Measurements from ENCODE around the gene SLC9A9.

SLC9A9 gene

DNA sequence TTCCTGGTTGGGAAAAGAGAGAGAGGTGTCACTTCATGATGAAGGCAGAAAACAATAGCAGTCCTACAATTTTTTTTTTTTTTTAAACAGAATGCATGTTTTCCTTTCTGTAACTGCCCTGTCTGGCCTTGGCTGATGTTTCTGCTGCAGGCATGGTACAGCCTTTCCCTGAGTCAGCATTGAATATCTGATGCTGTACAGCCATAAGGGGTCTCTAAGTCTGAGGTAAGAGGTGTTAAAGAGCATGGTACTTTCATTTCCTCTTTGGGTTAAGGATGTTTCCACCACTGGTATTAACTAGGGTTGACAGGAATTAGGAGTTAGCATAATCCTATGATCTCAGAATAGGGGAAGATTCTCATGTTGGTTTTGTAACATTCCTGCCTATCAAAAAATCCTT is 581.3 kb downstream of the SLC9A9 start:
- TF ChIP-seq, protein P1, sequence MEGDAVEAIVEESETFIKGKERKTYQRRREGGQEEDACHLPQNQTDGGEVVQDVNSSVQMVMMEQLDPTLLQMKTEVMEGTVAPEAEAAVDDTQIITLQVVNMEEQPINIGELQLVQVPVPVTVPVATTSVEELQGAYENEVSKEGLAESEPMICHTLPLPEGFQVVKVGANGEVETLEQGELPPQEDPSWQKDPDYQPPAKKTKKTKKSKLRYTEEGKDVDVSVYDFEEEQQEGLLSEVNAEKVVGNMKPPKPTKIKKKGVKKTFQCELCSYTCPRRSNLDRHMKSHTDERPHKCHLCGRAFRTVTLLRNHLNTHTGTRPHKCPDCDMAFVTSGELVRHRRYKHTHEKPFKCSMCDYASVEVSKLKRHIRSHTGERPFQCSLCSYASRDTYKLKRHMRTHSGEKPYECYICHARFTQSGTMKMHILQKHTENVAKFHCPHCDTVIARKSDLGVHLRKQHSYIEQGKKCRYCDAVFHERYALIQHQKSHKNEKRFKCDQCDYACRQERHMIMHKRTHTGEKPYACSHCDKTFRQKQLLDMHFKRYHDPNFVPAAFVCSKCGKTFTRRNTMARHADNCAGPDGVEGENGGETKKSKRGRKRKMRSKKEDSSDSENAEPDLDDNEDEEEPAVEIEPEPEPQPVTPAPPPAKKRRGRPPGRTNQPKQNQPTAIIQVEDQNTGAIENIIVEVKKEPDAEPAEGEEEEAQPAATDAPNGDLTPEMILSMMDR (IDR thresholded peaks at IDR 0.05; ENCODE audit: low read depth, low read length, missing control alignments), result no peak
- DNase-seq (ENCODE audit: extremely low read depth, low read depth), result no peak
- H3K4me3 ChIP-seq (replicated peaks; ENCODE audit: low read depth, low read length), result no peak overlapping the region

DNA sequence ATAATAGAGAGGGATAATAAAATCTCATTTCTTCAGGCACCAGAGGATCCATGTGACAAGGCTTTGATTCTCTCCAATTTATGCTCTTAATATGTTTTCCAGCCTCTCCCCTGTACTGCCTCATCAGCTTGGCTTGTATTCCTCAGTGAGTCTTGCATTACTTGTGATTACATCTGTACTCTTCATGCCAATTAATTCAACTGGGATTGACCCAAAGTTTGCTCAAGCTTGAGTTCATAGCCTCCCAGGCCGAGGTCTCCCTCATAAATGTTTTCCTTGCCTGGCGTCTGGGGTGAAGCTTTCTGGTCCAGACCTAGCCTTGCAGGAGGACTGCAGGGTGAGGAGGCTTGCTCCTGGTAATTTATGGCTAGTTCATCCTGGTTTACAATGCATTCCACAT is 581.8 kb downstream of the SLC9A9 start:
- no peak overlapping the region for H3K4me3 ChIP-seq (replicated peaks; ENCODE audit: low read depth, low read length)
- DNase-seq (ENCODE audit: extremely low read depth, low read depth), result no peak
- TF ChIP-seq, protein P1 (IDR thresholded peaks at IDR 0.05; ENCODE audit: low read depth, low read length, missing control alignments), result no peak

DNA sequence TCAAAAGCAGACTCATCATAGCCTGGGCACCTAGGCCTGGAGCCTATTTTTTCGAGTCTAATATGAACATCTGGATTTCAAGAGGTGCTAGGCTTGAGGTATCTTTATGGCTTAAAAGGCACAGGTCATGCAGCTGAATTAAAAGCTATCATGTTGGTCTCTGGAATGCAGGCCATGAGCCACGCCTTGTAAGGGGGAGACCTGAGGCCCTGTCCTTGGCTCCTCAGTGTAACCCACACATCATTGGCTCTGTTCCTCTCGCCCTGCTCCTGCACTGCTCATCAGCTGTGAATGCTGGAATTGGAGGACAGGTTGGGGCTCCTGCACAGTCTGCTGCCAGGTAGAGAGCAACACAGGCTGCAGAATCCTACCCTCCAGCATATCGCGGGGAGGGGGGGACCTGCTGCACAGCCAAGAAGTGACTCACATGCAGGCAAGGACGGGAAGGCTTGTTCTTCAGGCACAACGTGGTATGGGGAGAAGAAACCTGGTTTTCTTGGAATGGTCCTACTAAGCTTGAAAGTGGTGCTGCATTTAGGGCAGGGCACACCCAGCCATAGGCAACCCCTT is 582.7 kb downstream of the SLC9A9 start:
- DNase-seq (ENCODE audit: extremely low read depth, low read depth), result no peak
- TF ChIP-seq, protein P1 (IDR thresholded peaks at IDR 0.05; ENCODE audit: low read depth, low read length, missing control alignments), result no peak
- no peak overlapping the region for H3K4me3 ChIP-seq (replicated peaks; ENCODE audit: low read depth, low read length)

DNA sequence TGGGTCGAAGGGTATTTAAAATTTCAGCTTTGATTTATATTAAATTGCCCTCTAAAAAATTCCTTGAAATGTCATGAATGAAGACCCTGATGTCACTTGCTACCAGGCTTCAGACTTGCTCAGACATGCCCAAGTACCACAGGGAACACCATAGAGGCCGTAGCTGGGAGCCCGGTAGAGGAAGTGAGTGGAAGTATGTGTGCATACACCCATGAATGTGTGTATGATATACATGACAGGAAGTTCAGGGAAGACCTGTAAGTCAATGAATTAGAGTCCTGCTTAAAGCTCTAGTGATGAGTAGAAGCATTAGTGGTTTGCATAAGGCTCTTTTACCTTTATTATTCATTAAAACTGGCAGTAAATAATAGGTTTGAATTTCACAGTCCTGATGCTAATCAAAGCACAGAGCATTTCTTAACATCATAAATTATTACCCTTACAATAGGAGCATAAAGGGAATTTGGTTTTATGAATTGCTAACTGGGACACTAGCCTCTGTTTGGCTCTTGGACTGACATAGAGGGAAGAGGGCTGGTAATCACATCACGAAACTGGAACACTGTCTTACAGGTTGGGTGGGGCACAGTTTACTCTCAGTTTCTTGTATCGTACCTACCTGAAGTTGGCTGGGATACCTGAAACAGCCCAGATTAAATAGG is 584.3 kb downstream of the SLC9A9 start:
- no peak overlapping the region for H3K4me3 ChIP-seq (replicated peaks; ENCODE audit: low read depth, low read length)
- TF ChIP-seq, protein P1 (IDR thresholded peaks at IDR 0.05; ENCODE audit: low read depth, low read length, missing control alignments), result no peak
- no peak for DNase-seq (ENCODE audit: extremely low read depth, low read depth)

DNA sequence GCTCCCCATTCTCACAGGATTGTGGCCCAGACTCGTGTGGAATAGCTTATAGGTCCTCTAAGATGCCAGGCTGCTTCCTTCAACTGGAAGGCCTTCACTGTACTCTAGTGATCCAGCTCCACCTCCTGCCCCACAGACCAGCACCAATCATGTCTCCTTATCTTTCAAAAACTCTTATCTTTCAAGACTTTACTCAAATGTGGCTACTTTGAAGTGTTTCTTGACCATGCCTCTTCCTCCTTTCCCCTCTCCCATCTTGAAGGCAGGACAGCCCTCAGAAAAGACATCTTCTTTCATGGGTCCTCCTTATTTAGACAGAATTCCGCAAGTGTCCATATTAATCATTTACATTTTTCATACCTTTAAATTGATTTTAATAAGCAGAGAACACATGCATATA is 586.4 kb downstream of the SLC9A9 start:
- DNase-seq (ENCODE audit: extremely low read depth, low read depth), result no peak
- TF ChIP-seq, protein P1 (IDR thresholded peaks at IDR 0.05; ENCODE audit: low read depth, low read length, missing control alignments), result no peak
- no peak overlapping the region for H3K4me3 ChIP-seq (replicated peaks; ENCODE audit: low read depth, low read length)

DNA sequence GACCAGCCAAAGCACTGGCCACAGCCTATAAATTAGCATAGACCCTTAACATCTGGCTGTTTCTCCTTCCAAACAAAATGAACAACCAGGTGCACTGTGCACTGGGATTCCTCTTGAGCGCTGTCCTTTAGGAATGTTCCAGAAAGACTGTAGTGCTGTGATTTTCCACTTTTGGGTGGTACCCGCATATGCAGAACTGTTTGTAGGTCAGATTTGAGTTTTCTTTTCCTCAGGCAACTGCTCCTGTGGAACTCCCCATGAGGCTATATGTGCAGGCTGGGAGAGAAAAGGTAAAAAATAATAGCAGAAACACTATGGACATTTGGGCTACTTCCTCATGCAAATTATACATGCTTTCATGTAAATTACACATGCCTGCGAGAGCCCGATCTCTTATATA is 589.6 kb downstream of the SLC9A9 start:
- TF ChIP-seq, protein P1 (IDR thresholded peaks at IDR 0.05; ENCODE audit: low read depth, low read length, missing control alignments), result no peak
- no peak overlapping the region for H3K4me3 ChIP-seq (replicated peaks; ENCODE audit: low read depth, low read length)
- no peak for DNase-seq (ENCODE audit: extremely low read depth, low read depth)

Data from HFF-Myc (cell line).